K562 (cell line): ENCODE results near the gene ZFP69B. TPM values are rescaled to one million over a fixed set of nuclear protein-coding genes. Genes with fewer than 3 reads are reported as not detected.

Source experiments
- ATAC-seq: fragments of 200-7000 bp; cut with Tn5 transposase; 3 replicates; pipeline ENCODE4 v1.9.1; 2020; ENCODE audit warnings: moderate library complexity
- BruUV-seq: library from RNA; stranded (reverse); fragments of 400-500 nt; replicated peaks from 2 replicates; lab custom pipeline; 2021; lab: Mats Ljungman, UMichigan
- CTCF ChIA-PET: fragments of 300-600 bp; formaldehyde crosslinking; extraction: SDS; loops from one replicate; lab custom pipeline; 2021; ENCODE audit warnings: low intra/inter-chr PET ratio; lab: Yijun Ruan, JAX
- POLR2A ChIA-PET: fragments of 300-600, 350-650 bp; sonication (Branson Sonifier 250); formaldehyde crosslinking; extraction: SDS; loops from one replicate; lab custom pipeline; 2021; ENCODE audit warnings: antibody characterized with exemption, inconsistent platforms; lab: Yijun Ruan, JAX
- DNase-seq, 4 experiments: peaks; one replicate each; pipeline versions ENCODE4 v3.0.0 to v3.0.0-alpha.2; 2011 to 2018; ENCODE audit warnings: low spot score in 3 of 4, mixed read lengths in 3 of 4; ENCODE audit errors: extremely low read depth in 1 of 4
- FAIRE-seq: peaks from 2 replicates; lab custom pipeline; 2011; peaks lifted over from hg19 to GRCh38; lab: Jason Lieb, UNC
- H2AFZ ChIP-seq: 2 replicates; pipeline ENCODE4 v1.6.0; 2011; ENCODE audit warnings: low read depth, low read length, control low read depth, inconsistent platforms
- H3K27ac ChIP-seq: fragments of 200-600 bp; 3 replicates; pipeline ENCODE4 v1.8.0; 2011; ENCODE audit warnings: low read depth, mild to moderate bottlenecking, control low read depth, inconsistent platforms, low read length, moderate library complexity, mixed read lengths; ENCODE audit errors: extremely low read depth
- H3K27me3 ChIP-seq, 2 experiments: fragments of 300-600 bp in 1 of 2; 2 replicates in 1 of 2; 3 replicates in 1 of 2; pipeline versions ENCODE4 v1.6.0 to v1.8.0; 2011; ENCODE audit warnings: inconsistent platforms in 2 of 2, low read length in 2 of 2, mild to moderate bottlenecking in 1 of 2, mixed read lengths in 1 of 2, moderate library complexity in 1 of 2; ENCODE audit not compliant: control insufficient read depth in 2 of 2, insufficient read depth in 2 of 2
- H3K36me3 ChIP-seq: fragments of 300-600 bp; 3 replicates; pipeline ENCODE4 v1.8.0; 2011; ENCODE audit warnings: mild to moderate bottlenecking, low read length, inconsistent platforms; ENCODE audit not compliant: control insufficient read depth, insufficient read depth
- H3K4me1 ChIP-seq, 2 experiments: fragments of 200-600 bp in 1 of 2; replicated peaks in 1 of 2; 2 replicates in 1 of 2; 3 replicates in 1 of 2; pipeline versions ENCODE4 v1.5.1 to v1.8.0; 2011; ENCODE audit warnings: inconsistent platforms in 2 of 2, low read length in 2 of 2, mild to moderate bottlenecking in 1 of 2, mixed read lengths in 1 of 2, moderate library complexity in 1 of 2; ENCODE audit not compliant: control insufficient read depth in 2 of 2, insufficient read depth in 2 of 2
- H3K4me2 ChIP-seq: 2 replicates; pipeline ENCODE4 v1.6.1; 2011; ENCODE audit warnings: low read length, control low read depth, inconsistent platforms, mixed read lengths; ENCODE audit not compliant: insufficient read depth
- H3K4me3 ChIP-seq: fragments of 200-600 bp; sonication (generic), shearing (Covaris generic); 2 replicates; pipeline ENCODE4 v1.5.1; 2016; ENCODE audit warnings: control low read depth, inconsistent platforms
- H3K79me2 ChIP-seq: fragments of 200-600 bp; 3 replicates; pipeline ENCODE4 v1.8.0; 2011; ENCODE audit warnings: low read length, inconsistent platforms; ENCODE audit not compliant: control insufficient read depth, insufficient read depth
- H3K9ac ChIP-seq, 2 experiments: 2 replicates each; pipeline versions ENCODE4 v1.6.0 to v1.6.1; 2011; ENCODE audit warnings: low read depth in 2 of 2, low read length in 2 of 2, control low read depth in 1 of 2, inconsistent platforms in 1 of 2, mild to moderate bottlenecking in 1 of 2, mixed read lengths in 1 of 2; ENCODE audit not compliant: insufficient read depth in 1 of 2
- H3K9me1 ChIP-seq: one replicate; pipeline ENCODE4 v1.6.0; 2011; ENCODE audit warnings: inconsistent platforms, mild to moderate bottlenecking, low read length, moderate library complexity; ENCODE audit not compliant: control insufficient read depth, insufficient read depth
- H3K9me3 ChIP-seq: replicated peaks from 2 replicates; pipeline ENCODE4 v1.5.1; 2011; ENCODE audit warnings: low read depth, low read length, inconsistent platforms; ENCODE audit not compliant: control insufficient read depth, insufficient read depth
- H4K20me1 ChIP-seq: replicated peaks from 2 replicates; pipeline ENCODE4 v1.6.1; 2011; ENCODE audit warnings: low read length, inconsistent platforms, mixed read lengths; ENCODE audit not compliant: control insufficient read depth, insufficient read depth
- ARNT ChIP-seq, 2 experiments: fragments of 450-650 bp; IDR thresholded peaks; 2 replicates each; pipeline ENCODE4 v1.6.1; 2016; ENCODE audit warnings: mild to moderate bottlenecking in 1 of 2
- CBFA2T2 ChIP-seq: fragments of 450-650 bp; conservative IDR thresholded peaks from 2 replicates; pipeline ENCODE4 v1.6.1; 2017; ENCODE audit warnings: mild to moderate bottlenecking
- CBX1 ChIP-seq: sonication (generic); IDR thresholded peaks from 2 replicates; pipeline ENCODE4 v1.6.1; 2016; ENCODE audit warnings: antibody characterized with exemption, low read depth, mild to moderate bottlenecking
- FOXA3 ChIP-seq, 2 experiments: fragments of 450-650 bp in 1 of 2; sonication (generic) in 1 of 2; formaldehyde crosslinking; IDR thresholded peaks in 1 of 2; conservative IDR thresholded peaks in 1 of 2; 2 replicates each; pipeline versions ENCODE4 v1.4.0 to v1.8.0; 2020 to 2022; ENCODE audit warnings: mild to moderate bottlenecking in 2 of 2, missing genetic modification reagents in 1 of 2
- HDGF ChIP-seq: fragments of 450-650 bp; IDR thresholded peaks from 2 replicates; pipeline ENCODE4 v1.6.1; 2016
- MEF2A ChIP-seq: IDR thresholded peaks from 2 replicates; pipeline ENCODE4 v1.6.1; 2011; ENCODE audit warnings: low read depth, mild to moderate bottlenecking, low read length, moderate library complexity; ENCODE audit not compliant: control insufficient read depth
- MEF2D ChIP-seq: conservative IDR thresholded peaks from 2 replicates; pipeline ENCODE4 v1.6.1; 2016; ENCODE audit warnings: low read depth, missing genetic modification characterization, missing compliant biosample characterization
- MXI1 ChIP-seq: IDR thresholded peaks from 2 replicates; pipeline ENCODE4 v1.6.1; 2011; ENCODE audit warnings: low read depth, mild to moderate bottlenecking, improper control_type of control experiment, low read length
- NR3C1 ChIP-seq: sonication (generic); formaldehyde crosslinking; IDR thresholded peaks from 2 replicates; pipeline ENCODE4 v1.8.1; 2022; ENCODE audit warnings: missing genetic modification reagents
- PURB ChIP-seq: sonication (generic); formaldehyde crosslinking; IDR thresholded peaks from 2 replicates; pipeline ENCODE4 v1.9.0; 2021; ENCODE audit warnings: low read depth, mild to moderate bottlenecking, missing genetic modification reagents
- RBM25 ChIP-seq: fragments of 200-400 bp; formaldehyde crosslinking; IDR thresholded peaks from 2 replicates; pipeline ENCODE4 v1.6.1; 2018; ENCODE audit warnings: low read length, low read depth, moderate library complexity; ENCODE audit not compliant: severe bottlenecking
- SAFB2 ChIP-seq: fragments of 200-400 bp; formaldehyde crosslinking; IDR thresholded peaks from 2 replicates; pipeline ENCODE4 v1.6.1; 2018; ENCODE audit warnings: borderline replicate concordance, low read length, low read depth, moderate library complexity; ENCODE audit not compliant: severe bottlenecking
- SRF ChIP-seq, 2 experiments: fragments of 250-450, 450-650 bp in 1 of 2; sonication (Bioruptor Pico) in 1 of 2; sonication (generic) in 1 of 2; formaldehyde crosslinking; IDR thresholded peaks; 2 replicates each; pipeline versions ENCODE4 v1.5.0 to v1.5.1; 2020 to 2022; ENCODE audit warnings: mild to moderate bottlenecking in 1 of 2, missing genetic modification reagents in 1 of 2
- ZKSCAN3 ChIP-seq: fragments of 250-450 bp; sonication (Bioruptor Pico); IDR thresholded peaks from 2 replicates; pipeline ENCODE4 v1.4.0; 2020
- ZNF253 ChIP-seq: fragments of 250-450 bp; sonication (Bioruptor Pico); conservative IDR thresholded peaks from 2 replicates; pipeline ENCODE4 v1.6.1; 2021; ENCODE audit warnings: mild to moderate bottlenecking
- ZNF282 ChIP-seq: sonication (generic); formaldehyde crosslinking; IDR thresholded peaks from 2 replicates; pipeline ENCODE4 v1.8.1; 2023; ENCODE audit warnings: missing genetic modification reagents
- ZNF699 ChIP-seq: fragments of 250-450 bp; sonication (Bioruptor Pico); IDR thresholded peaks from 2 replicates; pipeline ENCODE4 v1.8.0; 2021; ENCODE audit warnings: mild to moderate bottlenecking, moderate library complexity; ENCODE audit not compliant: insufficient replicate concordance
- ZNF76 ChIP-seq: fragments of 250-450 bp; sonication (Bioruptor Pico); IDR thresholded peaks from 2 replicates; pipeline ENCODE4 v1.4.0; 2020; ENCODE audit warnings: mild to moderate bottlenecking, moderate library complexity, borderline replicate concordance
- WGBS: fragments of 100-300 bp; shearing (Covaris generic); methylation state at CpG from one replicate; pipeline ENCODE4 v1.1.6; 2016; ENCODE audit warnings: low coverage, mixed read lengths; ENCODE audit not compliant: insufficient coverage; ENCODE audit errors: missing lambda C conversion rate; 5-methylcytosine and 5-hydroxymethylcytosine counted together
- in situ Hi-C: fragments of 300-500 bp; cut with MboI; formaldehyde crosslinking; loops from 4 replicates; pipeline ENCODE4 v1.15.0; 2018; ENCODE audit warnings: inconsistent platforms, mixed read lengths
- intact Hi-C: fragments of 100-400 bp; cut with micrococcal nuclease; formaldehyde crosslinking; loops from 2 replicates; pipeline ENCODE4 v1.14.2; 2022
- polyA plus RNA-seq, 8 experiments: library from polyadenylated mRNA; depleted of rRNA in 4 of 8; stranded (reverse) in 5 of 8; unstranded in 3 of 8; fragments of >200 nt; fragmentation: Nextera tagmentation in 2 of 8; fragmentation: Illumina TruSeq in 1 of 8; extraction: Ambion mirVana in 2 of 8; extraction: Trizol in 1 of 8; gene quantifications; 2 replicates each; pipeline versions ENCODE4 v1.2.1 to v1.2.3, GENCODE V29; 2011 to 2014; ENCODE audit warnings: inconsistent platforms in 1 of 8, missing spikeins in 1 of 8
- total RNA-seq, 7 experiments: library from RNA; depleted of rRNA in 6 of 7; stranded (reverse); fragments of >200 nt in 6 of 7; fragmentation: Illumina TruSeq in 2 of 7; extraction: Trizol in 2 of 7; gene quantifications; 2 replicates each; pipeline versions ENCODE4 v1.2.1 to v1.2.3, GENCODE V29; 2011 to 2021; ENCODE audit warnings: low replicate concordance in 1 of 7
- TF ChIP-seq, protein P1 (sequence below): fragments of 150-350 bp; conservative IDR thresholded peaks from 2 replicates; pipeline ENCODE4 v1.6.1; 2014; ENCODE audit warnings: low read length
- TF ChIP-seq, protein P2 (sequence below): fragments of 250-450 bp; sonication (Bioruptor Pico); IDR thresholded peaks from 2 replicates; pipeline ENCODE4 v1.5.0; 2020; ENCODE audit warnings: mild to moderate bottlenecking

The ZFP69B gene
- total and polyA plus RNA-seq, 9 of the 15 experiments (the other 6 are each of a cell fraction or from before 2014, with no cell fraction given): 1.6 to 10.3 (median 8.4) TPM

DNA sequence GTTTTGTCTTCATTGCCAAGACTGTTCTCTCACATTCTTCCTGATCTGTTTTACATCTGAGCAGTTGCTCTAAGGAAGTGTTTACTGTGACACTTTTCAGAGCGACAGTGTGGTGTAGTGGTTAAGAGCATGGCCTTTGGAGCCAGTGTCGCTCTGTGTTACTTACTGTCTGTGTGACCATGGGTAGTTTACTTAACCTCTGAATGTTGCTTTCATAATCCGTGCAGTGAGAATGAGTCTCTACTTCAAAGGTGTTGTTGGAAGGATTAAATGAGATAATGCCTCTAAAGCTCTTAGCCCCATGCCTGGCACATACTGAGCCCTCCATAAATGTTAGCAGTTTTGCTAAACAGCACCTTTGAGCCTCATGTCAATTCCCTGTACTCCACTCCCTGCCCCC, 35.9 kb upstream of the ZFP69B start (continued):
- TF ChIP-seq ZNF699 (CRISPR knock-in tag) (no peak), CBFA2T2 (no peak), ZNF253 (CRISPR knock-in tag) (no peak), SAFB2 (no peak), PURB (CRISPR knock-in tag) (no peak), ZNF282 (CRISPR knock-in tag) (no peak), SRF (CRISPR knock-in tag; IDR thresholded peaks at IDR 0.05) (no peak), ARNT (IDR thresholded peaks at IDR 0.05) (no peak)
- TF ChIP-seq, protein P1, sequence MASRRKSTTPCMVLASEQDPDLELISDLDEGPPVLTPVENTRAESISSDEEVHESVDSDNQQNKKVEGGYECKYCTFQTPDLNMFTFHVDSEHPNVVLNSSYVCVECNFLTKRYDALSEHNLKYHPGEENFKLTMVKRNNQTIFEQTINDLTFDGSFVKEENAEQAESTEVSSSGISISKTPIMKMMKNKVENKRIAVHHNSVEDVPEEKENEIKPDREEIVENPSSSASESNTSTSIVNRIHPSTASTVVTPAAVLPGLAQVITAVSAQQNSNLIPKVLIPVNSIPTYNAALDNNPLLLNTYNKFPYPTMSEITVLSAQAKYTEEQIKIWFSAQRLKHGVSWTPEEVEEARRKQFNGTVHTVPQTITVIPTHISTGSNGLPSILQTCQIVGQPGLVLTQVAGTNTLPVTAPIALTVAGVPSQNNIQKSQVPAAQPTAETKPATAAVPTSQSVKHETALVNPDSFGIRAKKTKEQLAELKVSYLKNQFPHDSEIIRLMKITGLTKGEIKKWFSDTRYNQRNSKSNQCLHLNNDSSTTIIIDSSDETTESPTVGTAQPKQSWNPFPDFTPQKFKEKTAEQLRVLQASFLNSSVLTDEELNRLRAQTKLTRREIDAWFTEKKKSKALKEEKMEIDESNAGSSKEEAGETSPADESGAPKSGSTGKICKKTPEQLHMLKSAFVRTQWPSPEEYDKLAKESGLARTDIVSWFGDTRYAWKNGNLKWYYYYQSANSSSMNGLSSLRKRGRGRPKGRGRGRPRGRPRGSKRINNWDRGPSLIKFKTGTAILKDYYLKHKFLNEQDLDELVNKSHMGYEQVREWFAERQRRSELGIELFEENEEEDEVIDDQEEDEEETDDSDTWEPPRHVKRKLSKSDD: no peak
- TF ChIP-seq, all 486 proteins: peak for 0

DNA sequence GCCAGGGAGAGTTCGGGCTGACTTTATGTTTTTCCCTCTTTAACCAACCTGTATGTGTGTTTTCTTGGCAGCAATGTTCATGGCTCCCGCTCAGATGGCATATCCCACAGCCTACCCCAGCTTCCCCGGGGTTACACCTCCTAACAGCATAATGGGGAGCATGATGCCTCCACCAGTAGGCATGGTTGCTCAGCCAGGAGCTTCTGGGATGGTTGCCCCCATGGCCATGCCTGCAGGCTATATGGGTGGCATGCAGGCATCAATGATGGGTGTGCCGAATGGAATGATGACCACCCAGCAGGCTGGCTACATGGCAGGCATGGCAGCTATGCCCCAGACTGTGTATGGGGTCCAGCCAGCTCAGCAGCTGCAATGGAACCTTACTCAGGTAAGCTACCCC, 33.6 kb upstream of the ZFP69B start:
- Histone ChIP-seq H3K4me1 (no peaks in the 10 kb centered on the region), H3K9me3 (no peaks in the 10 kb centered on the region), H3K4me2 (no peak overlapping the region), H3K9me1 (no peaks in the 10 kb centered on the region), H3K79me2 (peaks cover 2% of the 10 kb centered on the region; the same call in 1 of the 3 replicates), H3K27me3 (no peaks in the 10 kb centered on the region), H2AFZ (no peak overlapping the region), H3K4me3 (no peak overlapping the region), H4K20me1 (no peaks in the 10 kb centered on the region), H3K9ac (no peak overlapping the region), H3K36me3 (peaks cover 95% of the 10 kb centered on the region), H3K27ac (no peak overlapping the region)
- intact Hi-C loops: no loop called here
- POLR2A ChIA-PET: interaction anchor here (0.6 to 1.1 kb wide), 6 partner anchors 9 to 340 kb away, joined by 3 to 5 read pairs (median 4); no protein-coding TSS in a partner anchor
- BruUV-seq: no TSS peak
- FAIRE-seq (no peak), DNase-seq (no peak), ATAC-seq (no peak)
- in situ Hi-C loops: no loop called here
- TF ChIP-seq HDGF (no peak), FOXA3 (CRISPR knock-in tag; conservative IDR thresholded peaks at IDR 0.05 in 1 of 2, IDR thresholded peaks at IDR 0.05 in 1 of 2) (no peak), CBX1 (no peak), MXI1 (no peak), MEF2A (no peak), MEF2D (tag) (no peak), NR3C1 (CRISPR knock-in tag) (no peak), ZKSCAN3 (CRISPR knock-in tag) (no peak), ZNF76 (no peak), RBM25 (no peak)
- TF ChIP-seq, protein P2, sequence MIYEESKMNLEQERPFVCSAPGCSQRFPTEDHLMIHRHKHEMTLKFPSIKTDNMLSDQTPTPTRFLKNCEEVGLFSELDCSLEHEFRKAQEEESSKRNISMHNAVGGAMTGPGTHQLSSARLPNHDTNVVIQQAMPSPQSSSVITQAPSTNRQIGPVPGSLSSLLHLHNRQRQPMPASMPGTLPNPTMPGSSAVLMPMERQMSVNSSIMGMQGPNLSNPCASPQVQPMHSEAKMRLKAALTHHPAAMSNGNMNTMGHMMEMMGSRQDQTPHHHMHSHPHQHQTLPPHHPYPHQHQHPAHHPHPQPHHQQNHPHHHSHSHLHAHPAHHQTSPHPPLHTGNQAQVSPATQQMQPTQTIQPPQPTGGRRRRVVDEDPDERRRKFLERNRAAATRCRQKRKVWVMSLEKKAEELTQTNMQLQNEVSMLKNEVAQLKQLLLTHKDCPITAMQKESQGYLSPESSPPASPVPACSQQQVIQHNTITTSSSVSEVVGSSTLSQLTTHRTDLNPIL: no peak
- 97% methylated on average over 4 of the region's 4 CpGs for WGBS
- CTCF ChIA-PET: interaction anchor here (0.6 kb wide), 1 partner anchor 434 kb away, joined by 3 read pairs; no protein-coding TSS in a partner anchor
